ENCODE measurements around the gene DISP2.

GRCh38 chr15:40336744-40337122 lies 21.3 kb upstream of the DISP2 start:
- TF ChIP-seq CTCF (IDR thresholded peaks at IDR 0.05) (no peak), POLR2A (IDR thresholded peaks at IDR 0.05) (no peak)
